ENCODE results near the gene SLC15A2.

SLC15A2 gene

DNA sequence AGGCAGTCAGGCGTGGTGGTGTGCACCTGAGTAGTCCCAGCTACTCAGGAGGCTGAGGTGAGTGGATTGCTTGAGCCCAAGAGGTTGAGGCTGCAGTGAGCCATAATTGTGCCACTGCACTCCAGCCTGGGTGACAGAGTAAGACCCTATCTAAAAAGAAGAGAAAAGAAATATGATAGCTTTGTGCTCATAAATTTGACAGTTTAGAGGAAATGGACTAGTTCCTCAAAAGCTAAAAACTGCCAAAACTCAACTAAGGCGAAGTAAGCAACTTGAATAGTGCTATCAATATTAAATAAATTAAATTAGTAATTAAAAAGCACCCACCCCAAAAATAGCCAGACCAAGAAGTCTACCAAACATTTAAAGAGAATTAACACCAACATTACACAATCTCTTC, 24.5 kb upstream of the SLC15A2 start:
- H3K4me1 ChIP-seq (ENCODE audit: insufficient read depth, low read length, severe bottlenecking), result no peaks in the 10 kb centered on the region
- H3K9me3 ChIP-seq (ENCODE audit: low read length), result no peaks in the 10 kb centered on the region
- no peak overlapping the region for H3K4me3 ChIP-seq (ENCODE audit: low read depth, low read length, poor library complexity, severe bottlenecking)
- H3K9ac ChIP-seq (ENCODE audit: low read length), result no peak overlapping the region
- H3K27ac ChIP-seq (ENCODE audit: low read depth, low read length, poor library complexity, severe bottlenecking), result no peak overlapping the region
- TF ChIP-seq EZH2 (IDR thresholded peaks at IDR 0.05; ENCODE audit: borderline replicate concordance, low read length), result no peak
- TF ChIP-seq, protein P1, sequence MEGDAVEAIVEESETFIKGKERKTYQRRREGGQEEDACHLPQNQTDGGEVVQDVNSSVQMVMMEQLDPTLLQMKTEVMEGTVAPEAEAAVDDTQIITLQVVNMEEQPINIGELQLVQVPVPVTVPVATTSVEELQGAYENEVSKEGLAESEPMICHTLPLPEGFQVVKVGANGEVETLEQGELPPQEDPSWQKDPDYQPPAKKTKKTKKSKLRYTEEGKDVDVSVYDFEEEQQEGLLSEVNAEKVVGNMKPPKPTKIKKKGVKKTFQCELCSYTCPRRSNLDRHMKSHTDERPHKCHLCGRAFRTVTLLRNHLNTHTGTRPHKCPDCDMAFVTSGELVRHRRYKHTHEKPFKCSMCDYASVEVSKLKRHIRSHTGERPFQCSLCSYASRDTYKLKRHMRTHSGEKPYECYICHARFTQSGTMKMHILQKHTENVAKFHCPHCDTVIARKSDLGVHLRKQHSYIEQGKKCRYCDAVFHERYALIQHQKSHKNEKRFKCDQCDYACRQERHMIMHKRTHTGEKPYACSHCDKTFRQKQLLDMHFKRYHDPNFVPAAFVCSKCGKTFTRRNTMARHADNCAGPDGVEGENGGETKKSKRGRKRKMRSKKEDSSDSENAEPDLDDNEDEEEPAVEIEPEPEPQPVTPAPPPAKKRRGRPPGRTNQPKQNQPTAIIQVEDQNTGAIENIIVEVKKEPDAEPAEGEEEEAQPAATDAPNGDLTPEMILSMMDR (IDR thresholded peaks at IDR 0.05; ENCODE audit: low read length), result no peak
- no peak overlapping the region for H2AFZ ChIP-seq (ENCODE audit: low read length)
- H3K79me2 ChIP-seq (ENCODE audit: insufficient read depth, low read length), result no peaks in the 10 kb centered on the region
- H3K4me2 ChIP-seq (ENCODE audit: low read length), result no peak overlapping the region
- H3K36me3 ChIP-seq (ENCODE audit: insufficient read depth, low read length), result peaks cover 36% of the 10 kb centered on the region
- H4K20me1 ChIP-seq (ENCODE audit: insufficient read depth, low read length), result no peaks in the 10 kb centered on the region
- no peaks in the 10 kb centered on the region for H3K27me3 ChIP-seq (ENCODE audit: insufficient read depth, low read length)
- H3K9me2 ChIP-seq (ENCODE audit: low read depth, low read length), result no peaks in the 10 kb centered on the region
- no peaks in the 10 kb centered on the region for H3F3A ChIP-seq (ENCODE audit: insufficient read depth, low read length)

DNA sequence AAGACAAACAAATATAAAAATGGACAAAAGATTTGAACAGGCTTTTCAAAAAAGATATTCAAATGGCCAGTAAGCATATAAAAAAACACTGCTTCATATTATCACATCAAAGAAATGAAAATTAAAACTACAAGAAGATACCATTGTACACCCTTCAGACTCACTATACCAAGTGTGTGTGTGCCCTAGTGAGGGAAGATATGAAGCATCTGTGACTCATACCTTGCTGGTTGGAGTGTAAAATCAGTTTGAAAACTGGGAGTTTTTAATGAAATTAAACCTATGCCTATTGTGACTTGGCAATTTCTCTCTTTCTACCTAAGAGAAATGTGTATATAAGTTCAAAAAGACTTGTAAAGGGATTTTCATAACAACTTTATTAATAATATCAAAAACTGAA, 23.5 kb upstream of the SLC15A2 start:
- H3K4me1 ChIP-seq (ENCODE audit: insufficient read depth, low read length, severe bottlenecking), result no peaks in the 10 kb centered on the region
- no peak overlapping the region for H3K4me2 ChIP-seq (ENCODE audit: low read length)
- no peaks in the 10 kb centered on the region for H3K79me2 ChIP-seq (ENCODE audit: insufficient read depth, low read length)
- H2AFZ ChIP-seq (ENCODE audit: low read length), result no peak overlapping the region
- no peak overlapping the region for H3K4me3 ChIP-seq (ENCODE audit: low read depth, low read length, poor library complexity, severe bottlenecking)
- H3K27me3 ChIP-seq (ENCODE audit: insufficient read depth, low read length), result no peaks in the 10 kb centered on the region
- 0 out of 2 replicates have a peak, but pooled peaks cover 6% of the 10 kb centered on the region for H3F3A ChIP-seq (ENCODE audit: insufficient read depth, low read length)
- H3K9me2 ChIP-seq (ENCODE audit: low read depth, low read length), result no peaks in the 10 kb centered on the region
- no peak overlapping the region for H3K27ac ChIP-seq (ENCODE audit: low read depth, low read length, poor library complexity, severe bottlenecking)
- no peak overlapping the region for H3K9ac ChIP-seq (ENCODE audit: low read length)
- H3K36me3 ChIP-seq (ENCODE audit: insufficient read depth, low read length), result peaks cover 31% of the 10 kb centered on the region
- no peak for TF ChIP-seq EZH2 (IDR thresholded peaks at IDR 0.05; ENCODE audit: borderline replicate concordance, low read length)
- TF ChIP-seq, protein P1 (IDR thresholded peaks at IDR 0.05; ENCODE audit: low read length), result no peak
- no peaks in the 10 kb centered on the region for H4K20me1 ChIP-seq (ENCODE audit: insufficient read depth, low read length)
- H3K9me3 ChIP-seq (ENCODE audit: low read length), result no peaks in the 10 kb centered on the region

DNA sequence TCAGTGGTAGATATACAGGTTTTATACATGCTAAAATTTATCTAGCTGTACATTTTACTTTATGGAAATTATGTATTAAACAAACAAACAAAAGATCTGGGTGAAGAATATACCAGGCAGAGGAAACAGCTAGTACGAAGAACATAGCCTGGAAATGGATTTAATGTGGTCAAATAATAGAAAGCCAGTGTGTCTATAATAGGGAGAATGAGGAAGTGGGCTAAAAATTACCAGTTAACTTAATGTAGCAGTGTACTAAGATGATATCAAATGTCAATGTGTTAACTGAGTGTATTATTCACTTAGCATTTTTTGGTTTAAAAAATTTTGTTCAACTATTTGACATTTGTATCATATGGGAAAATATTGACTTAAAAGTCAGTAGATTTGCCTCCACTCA, 22.8 kb upstream of the SLC15A2 start:
- no peaks in the 10 kb centered on the region for H3K79me2 ChIP-seq (ENCODE audit: insufficient read depth, low read length)
- H3K4me3 ChIP-seq (ENCODE audit: low read depth, low read length, poor library complexity, severe bottlenecking), result no peak overlapping the region
- H3K36me3 ChIP-seq (ENCODE audit: insufficient read depth, low read length), result peaks cover 25% of the 10 kb centered on the region
- H3K9ac ChIP-seq (ENCODE audit: low read length), result no peak overlapping the region
- TF ChIP-seq, protein P1 (IDR thresholded peaks at IDR 0.05; ENCODE audit: low read length), result no peak
- no peak for TF ChIP-seq EZH2 (IDR thresholded peaks at IDR 0.05; ENCODE audit: borderline replicate concordance, low read length)
- no peaks in the 10 kb centered on the region for H3K4me1 ChIP-seq (ENCODE audit: insufficient read depth, low read length, severe bottlenecking)
- no peak overlapping the region for H3K27ac ChIP-seq (ENCODE audit: low read depth, low read length, poor library complexity, severe bottlenecking)
- no peaks in the 10 kb centered on the region for H3K9me3 ChIP-seq (ENCODE audit: low read length)
- H4K20me1 ChIP-seq (ENCODE audit: insufficient read depth, low read length), result no peaks in the 10 kb centered on the region
- 0 out of 2 replicates have a peak, but pooled peaks cover 8% of the 10 kb centered on the region for H3F3A ChIP-seq (ENCODE audit: insufficient read depth, low read length)
- H2AFZ ChIP-seq (ENCODE audit: low read length), result no peak overlapping the region
- no peaks in the 10 kb centered on the region for H3K9me2 ChIP-seq (ENCODE audit: low read depth, low read length)
- H3K4me2 ChIP-seq (ENCODE audit: low read length), result no peak overlapping the region
- no peaks in the 10 kb centered on the region for H3K27me3 ChIP-seq (ENCODE audit: insufficient read depth, low read length)

Measured in OCI-LY1 (cell line).